KBM-7 (cell line): Measurements from ENCODE around the gene DNAJB1.
"Not testable (repeated sequence)": the region's sequence is repeated elsewhere in the genome, so short reads cannot be mapped to it uniquely, and the experiment has no call there.

Experiments used
- DNase-seq: peaks from one replicate; pipeline ENCODE4 v3.0.0-alpha.2; 2015
- in situ Hi-C: fragments of 300-500 bp; cut with MboI; formaldehyde crosslinking; loops from 2 replicates; pipeline ENCODE4 v1.14.3; 2020; ENCODE audit warnings: low sequenced_read_pairs, low pct_unique_long_range_greater_than_20kb, mixed read lengths

DNAJB1 gene

GRCh38 chr19:14504575-14504974, 13.6 kb downstream of the DNAJB1 start:
- in situ Hi-C loops, DNase-seq: not testable (repeated sequence)

GRCh38 chr19:14503285-14503684, 14.9 kb downstream of the DNAJB1 start:
- DNase-seq: no peak
- in situ Hi-C loops: no loop called here

- no peak for DNase-seq
- in situ Hi-C loops: no loop called here
These were observed 15.7 kb downstream of the DNAJB1 start for GRCh38 chr19:14502334-14503092.

GRCh38 chr19:14497228-14497921, 20.8 kb downstream of the DNAJB1 start:
- DNase-seq: no peak
- in situ Hi-C loops: no loop called here

GRCh38 chr19:14496834-14497227, 21.4 kb downstream of the DNAJB1 start:
- in situ Hi-C loops: no loop called here
- no peak for DNase-seq

DNA sequence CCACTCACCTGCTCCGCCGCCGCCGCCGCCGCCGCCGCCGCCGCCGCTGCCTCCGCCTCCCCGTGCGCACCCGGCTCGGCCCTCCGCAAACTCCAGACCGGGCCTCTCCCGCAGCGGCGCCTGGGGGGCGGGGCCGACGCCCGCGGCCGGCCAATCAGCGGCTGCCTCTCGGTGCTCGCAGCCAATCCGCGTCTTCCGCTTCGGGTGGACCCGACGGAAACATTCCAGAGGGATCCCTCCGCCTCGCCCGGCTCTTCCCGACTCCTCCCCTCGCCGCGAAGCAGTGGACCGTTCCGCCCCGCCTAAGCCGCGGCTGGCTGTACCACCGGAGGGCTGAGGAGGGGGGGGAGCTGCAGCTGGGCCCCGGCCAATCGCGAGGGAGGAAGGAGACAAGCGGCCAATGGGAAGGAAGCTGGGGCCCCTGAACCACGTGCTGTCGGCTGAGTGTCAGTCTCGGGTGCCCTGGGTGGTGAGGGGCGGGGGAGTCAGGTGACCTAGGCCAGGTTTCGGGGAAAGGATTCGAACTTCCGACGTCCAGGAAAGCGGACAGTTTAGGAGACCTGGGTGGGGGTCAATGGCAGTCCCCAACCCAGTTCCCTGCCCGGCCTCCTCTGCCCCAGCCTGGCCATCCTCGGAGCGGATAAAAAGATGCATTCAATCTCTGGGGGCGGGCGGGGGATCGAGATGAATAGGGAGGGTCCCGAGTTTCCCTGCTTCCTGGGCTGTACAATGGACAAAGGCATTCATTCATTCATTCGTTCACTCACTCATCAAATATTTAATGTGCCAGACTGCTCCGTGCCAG, 22.0 kb downstream of the DNAJB1 start, which contains the start of gene GIPC1:
Gene GIPC1 (minus strand): TSS at position 99 of the 805 bp plus-strand sequence. CDS start 13,151 bp downstream, outside the sequence.
- DNase-seq: peak; percentile 96
- in situ Hi-C loops: no loop called here

GRCh38 chr19:14495672-14496028, 22.5 kb downstream of the DNAJB1 start:
- in situ Hi-C loops: no loop called here
- DNase-seq: no peak

DNA sequence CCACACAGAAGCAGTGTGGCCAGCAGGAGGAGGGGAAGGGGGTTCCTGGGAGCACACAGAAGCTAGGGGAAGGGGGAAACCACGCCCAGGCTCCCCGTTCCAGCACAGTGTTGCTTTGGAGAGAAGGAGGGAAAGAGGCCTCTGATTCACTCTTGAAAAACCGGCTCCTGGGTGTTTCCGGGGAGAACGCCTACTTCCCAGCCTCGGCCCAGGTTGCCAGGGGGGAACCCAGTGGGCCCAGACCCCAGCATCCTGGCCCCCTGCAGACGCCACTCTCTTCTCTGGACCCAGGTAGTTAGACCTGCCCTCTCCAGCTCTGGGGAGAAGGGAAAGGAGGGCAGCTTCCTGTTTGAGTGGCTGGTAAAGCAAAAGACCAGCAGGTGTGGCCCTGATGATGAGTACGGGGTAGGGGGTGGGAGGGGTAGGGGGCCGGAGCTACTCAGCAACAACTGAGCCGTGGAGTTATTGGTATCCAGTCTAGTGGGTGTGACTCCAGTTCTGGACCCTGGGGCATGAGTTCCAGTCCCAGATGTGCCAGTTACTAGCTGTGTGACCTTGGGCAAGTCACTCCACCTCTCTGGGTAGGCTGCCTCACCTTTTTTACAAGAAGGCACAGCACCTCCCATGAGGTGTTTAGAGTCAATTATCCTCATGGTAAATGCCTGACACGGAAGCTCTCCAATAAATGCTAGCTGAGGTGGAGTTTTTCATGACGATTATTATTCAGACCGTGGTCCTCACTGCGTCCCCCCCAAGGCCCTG, 23.1 kb downstream of the DNAJB1 start:
- no peak for DNase-seq
- in situ Hi-C loops: no loop called here

DNA sequence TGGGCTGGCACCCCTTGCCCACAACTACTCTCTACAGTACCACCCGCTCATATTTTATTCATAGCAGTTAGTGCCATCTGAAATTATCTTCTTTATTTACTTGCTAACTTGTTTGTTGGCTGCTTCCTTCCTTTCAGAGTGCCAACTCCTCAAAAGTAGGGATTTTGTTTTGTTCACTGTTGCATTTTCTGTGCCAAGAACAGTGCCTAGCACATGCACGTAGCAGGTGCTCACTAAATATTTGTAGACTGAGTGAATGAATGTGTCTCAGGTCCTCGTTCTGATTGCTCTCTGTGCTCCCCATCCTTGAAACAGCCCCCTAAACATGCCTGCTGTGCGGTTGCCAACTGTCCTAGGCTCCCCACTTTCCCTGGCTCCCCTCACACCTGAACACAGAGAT, 23.8 kb downstream of the DNAJB1 start:
- in situ Hi-C loops: no loop called here
- DNase-seq: no peak

- no peak for DNase-seq
These were observed 25.4 kb downstream of the DNAJB1 start for GRCh38 chr19:14492756-14493337.

DNA sequence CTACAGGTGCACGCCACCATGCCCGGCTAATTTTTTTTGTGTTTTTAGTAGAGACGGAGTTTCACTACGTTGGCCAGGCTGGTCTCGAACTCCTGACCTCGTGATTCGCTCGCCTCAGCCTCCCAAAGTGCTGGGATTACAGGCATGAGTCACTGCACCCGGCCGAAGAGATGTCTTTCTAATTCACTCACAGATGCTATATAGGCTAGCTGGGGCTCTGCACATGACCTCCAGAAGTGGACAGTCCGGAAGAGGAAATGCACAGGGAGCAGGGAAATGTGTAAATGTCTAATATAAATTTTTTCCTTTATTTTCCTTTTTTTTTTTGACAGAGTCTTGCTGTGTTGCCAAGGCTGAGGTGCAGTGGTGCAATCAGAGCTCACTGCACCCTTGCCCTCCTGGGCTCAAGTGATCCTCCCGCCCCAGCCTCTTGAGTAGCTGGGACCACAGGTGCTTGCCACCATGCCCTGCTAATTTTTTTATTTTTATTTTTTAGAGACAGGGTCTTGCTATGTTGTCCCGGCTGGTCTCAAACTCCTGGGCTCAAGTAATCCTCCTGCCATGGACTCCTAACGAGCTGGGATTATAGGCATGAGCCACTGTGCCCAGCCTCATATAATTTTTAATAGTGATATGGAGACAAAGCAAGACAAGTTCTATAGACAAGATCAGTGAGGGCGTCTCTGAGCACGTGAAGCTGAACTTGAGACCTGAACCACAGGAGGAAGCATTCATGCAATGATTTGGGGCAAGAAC, 30.6 kb downstream of the DNAJB1 start:
- in situ Hi-C loops: no loop called here
- DNase-seq: no peak

More at GRCh38 chr19:14492756-14493337, 25.4 kb downstream of the DNAJB1 start:
- in situ Hi-C loops: no loop called here

- no peak for DNase-seq
- in situ Hi-C loops: no loop called here
These were observed 35.8 kb downstream of the DNAJB1 start for GRCh38 chr19:14482172-14482941.

DNA sequence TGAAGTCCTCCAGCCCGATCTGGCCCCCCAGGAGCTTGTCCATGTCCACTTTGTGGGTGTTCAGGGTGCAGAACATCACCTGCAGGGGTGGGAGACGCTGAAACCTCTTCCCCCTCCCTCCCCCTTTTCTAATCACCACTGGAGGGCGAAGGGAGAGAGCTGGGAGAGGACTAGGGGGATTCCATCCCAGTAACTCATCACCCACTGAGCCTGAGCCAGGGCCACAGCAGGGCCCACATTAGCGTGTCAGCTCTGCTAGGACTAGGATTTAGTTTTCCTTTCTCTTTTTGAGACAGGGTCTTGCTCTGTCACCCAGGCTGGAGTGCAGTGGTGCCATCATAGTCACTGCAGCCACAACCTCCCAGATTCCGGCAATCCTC, 37.5 kb downstream of the DNAJB1 start:
- DNase-seq: no peak
- in situ Hi-C loops: no loop called here

- DNase-seq: peak; percentile 79
- in situ Hi-C loops: no loop called here
These were observed 38.1 kb downstream of the DNAJB1 start for GRCh38 chr19:14479975-14480699.

DNA sequence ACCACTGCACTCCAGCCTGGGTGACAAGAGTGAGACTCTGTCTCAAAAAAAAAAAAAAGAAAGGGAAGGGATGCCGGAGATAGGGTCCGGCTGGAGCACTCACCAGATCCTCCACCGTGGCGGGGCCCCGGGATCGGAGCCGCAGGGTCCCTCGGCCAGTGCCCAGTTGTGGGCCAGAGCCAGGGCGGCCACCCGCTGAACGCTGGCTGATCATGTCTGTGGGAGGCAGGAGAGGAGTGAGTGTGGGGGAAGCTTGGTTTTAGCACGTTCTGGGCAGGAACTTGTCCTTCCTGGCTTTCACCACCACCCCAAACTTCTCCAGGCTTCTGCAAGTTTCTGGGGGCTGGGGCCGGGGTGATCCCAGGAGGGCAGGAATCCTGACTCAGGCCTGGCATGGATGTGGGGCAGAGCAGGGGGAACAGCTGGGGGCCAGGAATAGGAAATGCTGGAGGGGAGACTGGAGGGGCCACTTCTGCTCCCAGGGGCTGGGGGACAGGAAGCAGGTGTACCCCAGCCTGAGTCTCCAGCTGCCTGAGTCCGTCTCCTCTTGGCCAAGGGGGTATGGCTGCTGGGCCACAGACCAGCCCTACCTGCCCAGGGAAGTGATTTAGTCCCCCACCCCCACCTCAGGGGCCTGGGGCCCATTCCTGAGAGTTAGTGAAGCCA, 38.8 kb downstream of the DNAJB1 start:
- DNase-seq: no peak
- in situ Hi-C loops: no loop called here

DNA sequence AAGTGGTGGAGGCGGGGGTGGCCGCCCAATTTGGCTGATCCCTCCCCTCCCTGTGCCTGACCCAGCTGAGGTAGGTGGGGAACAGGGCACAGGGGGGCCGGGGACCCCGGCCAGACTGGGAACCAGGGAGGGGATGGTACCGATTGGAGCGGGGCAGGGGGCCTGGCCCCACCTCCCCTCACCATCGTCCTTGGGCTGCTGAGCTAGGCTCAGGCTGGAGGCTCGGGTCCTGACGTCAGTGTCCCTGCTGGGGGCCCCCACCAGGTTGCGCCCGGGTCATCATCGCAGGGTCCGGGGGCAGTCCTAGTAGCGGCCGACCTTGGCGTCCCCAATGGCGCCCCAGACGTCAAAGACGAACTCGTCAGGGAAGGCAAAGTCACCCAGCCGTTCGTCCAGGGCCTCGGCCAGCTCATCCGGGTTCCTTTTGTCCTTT, 40.1 kb downstream of the DNAJB1 start:
- DNase-seq: no peak
- in situ Hi-C loops: no loop called here
